Measurements from ENCODE around the gene HIVEP1.

- TF ChIP-seq POLR2AphosphoS5 (IDR thresholded peaks at IDR 0.05; ENCODE audit: borderline replicate concordance, low read depth, low read length) (no peak), EZH2 (IDR thresholded peaks at IDR 0.05) (no peak)
Measured at GRCh38 chr6:12110523-12111362, 98.6 kb downstream of the HIVEP1 start.
